Thyroid gland (tissue), 4 donors: ENCODE results near the gene ACTG2. TPM values are rescaled to one million over a fixed set of nuclear protein-coding genes. Genes with fewer than 3 reads are reported as not detected.

ENCODE experiments used
- DNase-seq, 2 donors: peaks; one replicate each; pipeline ENCODE4 v3.0.0-alpha.2; 2019
- H3K27ac ChIP-seq, 3 donors: fragments of 200-600 bp; sonication (generic); 1 replicate in 2 of 3; 2 replicates in 1 of 3; pipeline ENCODE4 v1.5.1; 2016 to 2019; ENCODE audit warnings: mild to moderate bottlenecking in 1 of 3, moderate library complexity in 1 of 3
- H3K27me3 ChIP-seq: fragments of 200-600 bp; sonication (generic); one replicate; pipeline ENCODE4 v1.5.1; 2019
- H3K36me3 ChIP-seq, 2 donors: fragments of 200-600 bp; sonication (generic); one replicate each; pipeline ENCODE4 v1.5.1; 2016 to 2019
- H3K4me1 ChIP-seq, 2 donors: fragments of 200-600 bp; sonication (generic); one replicate each; pipeline ENCODE4 v1.5.1; 2017 to 2019
- H3K4me3 ChIP-seq, 3 donors: fragments of 200-600 bp; sonication (generic); replicated peaks in 1 of 3; 1 replicate in 2 of 3; 2 replicates in 1 of 3; pipeline ENCODE4 v1.5.1; 2016; ENCODE audit warnings: mild to moderate bottlenecking in 1 of 3
- H3K9me3 ChIP-seq: fragments of 200-600 bp; sonication (generic); one replicate; pipeline ENCODE4 v1.5.1; 2017
- CTCF ChIP-seq, 6 experiments: fragments of 200-600 bp in 3 of 6; fragments of 450-650 bp in 3 of 6; sonication (generic) in 3 of 6; IDR thresholded peaks; one replicate each; pipeline ENCODE4 v1.5.1; 2016 to 2019; ENCODE audit warnings: antibody characterized with exemption in 6 of 6, mild to moderate bottlenecking in 2 of 6, inconsistent platforms in 1 of 6, moderate library complexity in 1 of 6
- POLR2A ChIP-seq, 2 donors: fragments of 450-650 bp; IDR thresholded peaks; one replicate each; pipeline ENCODE4 v1.6.1; 2017; ENCODE audit warnings: antibody characterized with exemption in 2 of 2, mild to moderate bottlenecking in 2 of 2, moderate library complexity in 1 of 2
- WGBS, 2 donors: methylation state at CpG; one replicate each; pipeline ENCODE4 v1.1.5; 2017; 5-methylcytosine and 5-hydroxymethylcytosine counted together
- intact Hi-C: fragments of 100-400 bp; cut with DNase I; formaldehyde crosslinking; loops from one replicate; pipeline ENCODE4 v1.15.1; 2023
- total RNA-seq, 4 donors: library from RNA; depleted of rRNA; stranded (reverse); fragments of >200 nt; gene quantifications; one replicate each; pipeline ENCODE4 v1.2.3, GENCODE V29; 2016

Gene ACTG2
- total RNA-seq, 4 donors from 2014 or later: 1.5 to 24.4 (median 2.3) TPM

DNA sequence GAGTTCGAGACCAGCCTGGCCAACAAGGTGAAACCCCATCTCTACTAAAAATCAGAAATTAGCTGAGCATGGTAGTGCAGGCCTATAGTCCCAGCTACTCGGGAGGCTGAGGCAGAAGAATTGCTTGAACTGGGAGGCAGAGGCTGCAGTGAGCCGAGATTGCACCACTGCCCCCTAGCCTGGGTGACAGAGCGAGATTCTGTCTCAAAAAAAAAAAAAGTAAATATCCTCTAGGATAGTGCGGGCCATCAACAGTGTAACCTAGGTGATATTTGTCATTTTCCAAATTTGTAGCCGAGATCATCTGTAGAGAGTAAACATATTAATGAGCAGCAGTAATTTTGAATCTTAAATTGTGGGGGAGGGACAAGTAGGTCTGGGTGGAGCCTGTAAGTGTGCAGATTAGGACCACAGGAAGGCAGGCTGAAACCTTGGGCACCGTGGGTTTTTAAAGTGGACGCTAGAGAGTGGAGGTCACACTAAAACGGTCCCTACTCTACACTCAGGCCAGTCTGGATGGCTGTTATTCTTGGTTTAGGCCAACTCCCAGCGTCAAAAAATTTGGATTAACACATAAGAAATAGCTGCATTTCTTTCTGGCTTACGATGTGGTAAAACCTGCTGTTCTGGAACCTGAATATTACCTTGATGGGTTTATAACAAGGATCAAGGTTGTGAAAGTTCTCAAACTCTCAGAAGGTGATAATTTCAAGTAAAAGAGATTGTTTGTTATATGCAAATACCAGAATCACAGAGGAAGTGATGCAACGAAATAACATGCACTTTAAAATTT lies 69.2 kb downstream of the ACTG2 start:
- Histone ChIP-seq H3K4me3 (no peak overlapping the region), H3K36me3 (peaks cover 12 to 20% of the 10 kb centered on the region in 2 donors), H3K27ac (no peak overlapping the region), H3K27me3 (no peaks in the 10 kb centered on the region), H3K4me1 (no peaks in the 10 kb centered on the region), H3K9me3 (no peaks in the 10 kb centered on the region)
- no peak for DNase-seq
- intact Hi-C loops: no loop called here
- WGBS, 2 donors: 87 to 89% methylated on average over 12 of the region's 12 CpGs
- TF ChIP-seq CTCF (IDR thresholded peaks at IDR 0.05): no peak
- TF ChIP-seq POLR2A (IDR thresholded peaks at IDR 0.05): no peak

- no peak for TF ChIP-seq CTCF (IDR thresholded peaks at IDR 0.05)
- no peak for TF ChIP-seq POLR2A (IDR thresholded peaks at IDR 0.05)
- Histone ChIP-seq H3K9me3 (no peaks in the 10 kb centered on the region), H3K36me3 (peaks cover 12 to 20% of the 10 kb centered on the region in 2 donors), H3K4me3 (no peak overlapping the region), H3K27ac (no peak overlapping the region), H3K4me1 (no peaks in the 10 kb centered on the region), H3K27me3 (no peaks in the 10 kb centered on the region)
- 58 to 59% methylated on average over 5 of the region's 5 CpGs for WGBS, 2 donors
- intact Hi-C loops: no loop called here
- no peak for DNase-seq
These were observed 70.0 kb downstream of the ACTG2 start for GRCh38 chr2:73962798-73963197.

- Histone ChIP-seq H3K27ac (no peak overlapping the region), H3K27me3 (no peaks in the 10 kb centered on the region), H3K9me3 (no peaks in the 10 kb centered on the region), H3K4me3 (no peak overlapping the region), H3K4me1 (no peaks in the 10 kb centered on the region), H3K36me3 (peaks cover 8 to 13% of the 10 kb centered on the region in 2 donors)
- WGBS, 2 donors: 82 to 90% methylated on average over 13 of the region's 13 CpGs
- TF ChIP-seq POLR2A (IDR thresholded peaks at IDR 0.05) (no peak), CTCF (IDR thresholded peaks at IDR 0.05) (no peak)
- intact Hi-C loops: no loop called here
- no peak for DNase-seq
These were observed 70.7 kb downstream of the ACTG2 start for GRCh38 chr2:73963385-73964120.

- intact Hi-C loops: no loop called here
- H3K4me1 ChIP-seq: no peaks in the 10 kb centered on the region
- no peak overlapping the region for H3K4me3 ChIP-seq
- peaks cover 1 to 8% of the 10 kb centered on the region in 2 donors for H3K36me3 ChIP-seq
- 83 to 89% methylated on average over 2 of the region's 2 CpGs for WGBS, 2 donors
- no peaks in the 10 kb centered on the region for H3K9me3 ChIP-seq
- H3K27me3 ChIP-seq: no peaks in the 10 kb centered on the region
- H3K27ac ChIP-seq: no peak overlapping the region
- TF ChIP-seq POLR2A (IDR thresholded peaks at IDR 0.05) (no peak), CTCF (IDR thresholded peaks at IDR 0.05) (no peak)
- no peak for DNase-seq
These were observed 71.4 kb downstream of the ACTG2 start for GRCh38 chr2:73964223-73964622.

- no peaks in the 10 kb centered on the region for H3K9me3 ChIP-seq
- TF ChIP-seq CTCF (IDR thresholded peaks at IDR 0.05): no peak
- no peak for TF ChIP-seq POLR2A (IDR thresholded peaks at IDR 0.05)
- H3K27me3 ChIP-seq: no peaks in the 10 kb centered on the region
- intact Hi-C loops: no loop called here
- no peak for DNase-seq
- no peak overlapping the region for H3K4me3 ChIP-seq
- peaks cover 0 to 1% of the 10 kb centered on the region in 2 donors for H3K4me1 ChIP-seq
- H3K27ac ChIP-seq: no peak overlapping the region
- WGBS, 2 donors: 96 to 100% methylated on average over 3 of the region's 3 CpGs
- no peaks in the 10 kb centered on the region for H3K36me3 ChIP-seq
These were observed 72.2 kb downstream of the ACTG2 start for GRCh38 chr2:73965053-73965452.
